ENCODE results near the gene PRKCA. TPM values are rescaled to one million over a fixed set of nuclear protein-coding genes. Genes with fewer than 3 reads are reported as not detected.

Gene PRKCA
- total and polyA plus RNA-seq, 10 of the 15 experiments (the other 5 are each of a cell fraction or from before 2014, with no cell fraction given), result 0.11 to 14.6 (median 0.72) TPM

GRCh38 chr17:66476014-66476413, 173.6 kb downstream of the PRKCA start:
- ChIA-PET RAD21 (ENCODE audit: unreplicated experiment) (no interaction called here), CTCF (interaction anchor here (1.7 kb wide), 1 partner anchor 8 kb away, joined by 9 read pairs; no protein-coding TSS in a partner anchor), SMC1A (ENCODE audit: uncharacterized antibody, unreplicated experiment) (interaction anchor here (2.2 kb wide), 1 partner anchor 8 kb away, joined by 16 read pairs; no protein-coding TSS in a partner anchor), POLR2A (no interaction called here)
- H3K27ac ChIP-seq (ENCODE audit: control insufficient read depth, insufficient read depth), result no peak overlapping the region
- H3K4me1 ChIP-seq (ENCODE audit: control insufficient read depth, insufficient read depth, low read length), result no peaks in the 10 kb centered on the region
- in situ Hi-C loops (cut with MboI), result no loop called here
- H4K20me1 ChIP-seq (ENCODE audit: control insufficient read depth, insufficient read depth), result no peaks in the 10 kb centered on the region
- FAIRE-seq (no peak), DNase-seq (ENCODE audit: low read depth, low spot score) (no peak), ATAC-seq (no peak)
- H3K36me3 ChIP-seq (ENCODE audit: control insufficient read depth in 2 of 2, insufficient read depth in 2 of 2, low read length in 1 of 2), result no peaks in the 10 kb centered on the region
- 34% methylated on average over 6 of the region's 6 CpGs for WGBS (ENCODE audit: insufficient coverage, insufficient replicate concordance, low lambda C conversion rate, missing lambda C conversion rate)
- H3K79me2 ChIP-seq (ENCODE audit: control insufficient read depth, insufficient read depth, low read length), result no peaks in the 10 kb centered on the region
- TF ChIP-seq HCFC1 (IDR thresholded peaks at IDR 0.05; ENCODE audit: low read length) (no peak), PRDM15 (CRISPR knock-in tag; IDR thresholded peaks at IDR 0.05) (no peak), SP1 (IDR thresholded peaks at IDR 0.05; ENCODE audit: low read depth, low read length) (no peak), ZSCAN29 (IDR thresholded peaks at IDR 0.05) (no peak), YY1 (IDR thresholded peaks at IDR 0.05; ENCODE audit: low read depth, low read length) (no peak), EGR1 (IDR thresholded peaks at IDR 0.05; ENCODE audit: borderline replicate concordance in 1 of 2, low read depth in 2 of 2, low read length in 2 of 2) (no peak), KLF5 (IDR thresholded peaks at IDR 0.05; ENCODE audit: partially characterized antibody) (no peak), SUPT20H (IDR thresholded peaks at IDR 0.05; ENCODE audit: borderline replicate concordance, control insufficient read depth, low read depth, low read length) (no peak), USF2 (IDR thresholded peaks at IDR 0.05; ENCODE audit: borderline replicate concordance, low read depth, low read length) (no peak), MAX (IDR thresholded peaks at IDR 0.05; ENCODE audit: low read depth, low read length) (no peak), SREBF1 (IDR thresholded peaks at IDR 0.05; ENCODE audit: low read length) (no peak), HDAC2 (IDR thresholded peaks at IDR 0.05) (no peak)
- H3K9ac ChIP-seq (ENCODE audit: control insufficient read depth, insufficient read depth, low read length), result no peak overlapping the region
- no peak overlapping the region for H2AFZ ChIP-seq (ENCODE audit: control insufficient read depth, low read depth, low read length)
- no peaks in the 10 kb centered on the region; a peak in 1 of 4 replicates for H3K27me3 ChIP-seq (replicated peaks in 1 of 2; ENCODE audit: control insufficient read depth in 2 of 2, insufficient read depth in 2 of 2, low read length in 1 of 2)
- H3K4me2 ChIP-seq (ENCODE audit: control insufficient read depth, insufficient read depth), result no peak overlapping the region
- H3K4me3 ChIP-seq, result no peak overlapping the region
- intact Hi-C loops (cut with micrococcal nuclease; ENCODE audit: unreplicated experiment), result no loop called here
- H3K9me3 ChIP-seq (replicated peaks; ENCODE audit: control insufficient read depth, insufficient read depth, low read length), result no peaks in the 10 kb centered on the region; the same call in 2 of the 3 replicates
- BruUV-seq (replicated peaks), result no TSS peak

Measured in GM12878 (cell line).